Placental epithelial cell (primary cell): ENCODE measurements around the gene C1orf198. TPM values are rescaled to one million over a fixed set of nuclear protein-coding genes. Genes with fewer than 3 reads are reported as not detected.

Source experiments
- small RNA-seq: library from RNA; depleted of rRNA; stranded (forward); fragments of <200 nt; gene quantifications from one replicate; pipeline ENCODE3, GENCODE V24; 2012
- total RNA-seq: library from RNA; depleted of rRNA; stranded (reverse); fragments of >200 nt; gene quantifications from 2 replicates; pipeline ENCODE4 v1.2.3, GENCODE V29; 2012

Gene C1orf198, protein sequence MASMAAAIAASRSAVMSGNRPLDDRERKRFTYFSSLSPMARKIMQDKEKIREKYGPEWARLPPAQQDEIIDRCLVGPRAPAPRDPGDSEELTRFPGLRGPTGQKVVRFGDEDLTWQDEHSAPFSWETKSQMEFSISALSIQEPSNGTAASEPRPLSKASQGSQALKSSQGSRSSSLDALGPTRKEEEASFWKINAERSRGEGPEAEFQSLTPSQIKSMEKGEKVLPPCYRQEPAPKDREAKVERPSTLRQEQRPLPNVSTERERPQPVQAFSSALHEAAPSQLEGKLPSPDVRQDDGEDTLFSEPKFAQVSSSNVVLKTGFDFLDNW
- total RNA-seq: 19.2 and 29.8 TPM in 2 replicates

GRCh38 chr1:230867903-230868735 lies at the start of gene C1orf198:
Gene C1orf198 (minus strand): TSS chr1:230868521. CDS start chr1:230868512, 9 bp downstream.

Small RNA genes lying within 50 kb of the gene (small RNA-seq; reads per million reads assigned to genes)
- gene RN7SL837P (not detected), gene RNA5SP79 (0.09 reads per million)

Other genes with a start within 250 kb of the C1orf198 start
- 15.7 and 22.1 TPM in 2 replicates for gene COG2, start 226.0 kb downstream of the C1orf198 start, total RNA-seq
- gene AGT, start 154.4 kb downstream of the C1orf198 start, total RNA-seq: not detected in 2 replicates
- 0.39 TPM in 1 of 2 replicates, not detected in the other for gene CAPN9, start 121.1 kb downstream of the C1orf198 start, total RNA-seq
- 4.7 and 5.6 TPM in 2 replicates for gene TTC13, start 110.3 kb upstream of the C1orf198 start, total RNA-seq
- gene ARV1, start 110.6 kb upstream of the C1orf198 start, total RNA-seq: 8.6 and 9.0 TPM in 2 replicates
- gene FAM89A, start 171.7 kb upstream of the C1orf198 start, total RNA-seq: 5.1 and 6.7 TPM in 2 replicates